GM23338 (cell line): ENCODE data around the gene CSGALNACT2. TPM values are rescaled to one million over a fixed set of nuclear protein-coding genes. Genes with fewer than 3 reads are reported as not detected.

ENCODE experiments used
- ATAC-seq: fragments of 200-7000 bp; cut with Tn5 transposase; 3 replicates; pipeline ENCODE4 v1.9.1; 2020
- DNase-seq: peaks from one replicate; pipeline ENCODE4 v3.0.0-alpha.2; 2015; ENCODE audit warnings: low spot score
- H2AFZ ChIP-seq: fragments of 200-600 bp; sonication (generic); 2 replicates; pipeline ENCODE4 v1.8.0; 2016; ENCODE audit warnings: antibody characterized with exemption, mild to moderate bottlenecking, moderate library complexity
- H3F3A ChIP-seq: fragments of 200-600 bp; sonication (generic); replicated peaks from 2 replicates; pipeline ENCODE4 v1.8.0; 2017; ENCODE audit warnings: antibody characterized with exemption, mixed run types, low read depth
- H3K27ac ChIP-seq: fragments of 200-600 bp; sonication (generic); 2 replicates; pipeline ENCODE4 v1.6.1; 2016; ENCODE audit warnings: low read depth
- H3K27me3 ChIP-seq: fragments of 200-600 bp; sonication (generic); 2 replicates; pipeline ENCODE4 v1.8.0; 2016; ENCODE audit warnings: mild to moderate bottlenecking, mixed run types, moderate library complexity; ENCODE audit not compliant: insufficient read depth
- H3K36me3 ChIP-seq: fragments of 200-600 bp; sonication (generic); 2 replicates; pipeline ENCODE4 v1.8.0; 2016; ENCODE audit warnings: mild to moderate bottlenecking; ENCODE audit not compliant: insufficient read depth
- H3K4me1 ChIP-seq: fragments of 200-600 bp; sonication (generic); 2 replicates; pipeline ENCODE4 v1.8.0; 2016; ENCODE audit warnings: mild to moderate bottlenecking, moderate library complexity; ENCODE audit not compliant: insufficient read depth
- H3K4me2 ChIP-seq: fragments of 200-600 bp; sonication (generic); 2 replicates; pipeline ENCODE4 v1.7.1; 2017; ENCODE audit warnings: mixed run types
- H3K4me3 ChIP-seq: fragments of 200-600 bp; sonication (generic); 2 replicates; pipeline ENCODE4 v1.6.1; 2016; ENCODE audit warnings: mixed run types
- H3K79me2 ChIP-seq: fragments of 200-600 bp; sonication (generic); replicated peaks from 2 replicates; pipeline ENCODE4 v1.8.0; 2017; ENCODE audit warnings: mild to moderate bottlenecking; ENCODE audit not compliant: insufficient read depth
- H3K9me2 ChIP-seq: fragments of 200-600 bp; sonication (generic); 2 replicates; pipeline ENCODE4 v1.8.0; 2017; ENCODE audit not compliant: insufficient read depth
- H4K20me1 ChIP-seq: fragments of 200-600 bp; sonication (generic); replicated peaks from 2 replicates; pipeline ENCODE4 v1.8.0; 2017; ENCODE audit warnings: mild to moderate bottlenecking; ENCODE audit not compliant: insufficient read depth
- H3K27ac Mint-ChIP-seq: 2 replicates; pipeline ENCODE4 v1.8.0; 2020; ENCODE audit warnings: inconsistent platforms, mild to moderate bottlenecking, moderate library complexity, mixed read lengths
- H3K27me3 Mint-ChIP-seq: 3 replicates; pipeline ENCODE4 v1.8.0; 2022; ENCODE audit warnings: low read depth, mild to moderate bottlenecking, moderate library complexity, mixed read lengths, inconsistent platforms; ENCODE audit not compliant: insufficient read depth, poor library complexity
- H3K36me3 Mint-ChIP-seq: 3 replicates; pipeline ENCODE4 v1.8.0; 2021; ENCODE audit warnings: low read depth, mild to moderate bottlenecking, inconsistent platforms, moderate library complexity, mixed read lengths
- H3K4me1 Mint-ChIP-seq: 3 replicates; pipeline ENCODE4 v1.8.0; 2020; ENCODE audit warnings: mild to moderate bottlenecking, inconsistent platforms, mixed read lengths
- H3K4me3 Mint-ChIP-seq: 3 replicates; pipeline ENCODE4 v1.8.0; 2021; ENCODE audit warnings: moderate library complexity, mild to moderate bottlenecking, inconsistent platforms, mixed read lengths
- H3K9me3 Mint-ChIP-seq: 3 replicates; pipeline ENCODE4 v1.8.0; 2020; ENCODE audit warnings: moderate library complexity, mild to moderate bottlenecking, inconsistent platforms, mixed read lengths
- CREB1 ChIP-seq: fragments of 250-450 bp; sonication (Bioruptor Pico); IDR thresholded peaks from 2 replicates; pipeline ENCODE4 v1.5.0; 2020; ENCODE audit warnings: low read depth, mild to moderate bottlenecking, moderate library complexity
- CTCF ChIP-seq, 2 experiments: fragments of 200-600 bp in 1 of 2; sonication (generic) in 1 of 2; conservative IDR thresholded peaks; 2 replicates each; pipeline versions ENCODE4 v1.5.1 to v1.6.1; 2016 to 2017; ENCODE audit warnings: antibody characterized with exemption in 2 of 2, low read depth in 2 of 2, mild to moderate bottlenecking in 2 of 2, moderate library complexity in 1 of 2
- ETS1 ChIP-seq: IDR thresholded peaks from 2 replicates; pipeline ENCODE4 v1.6.1; 2016; ENCODE audit warnings: antibody characterized with exemption
- EZH2 ChIP-seq: fragments of 200-600 bp; sonication (generic); IDR thresholded peaks from one replicate; pipeline ENCODE4 v1.8.0; 2017; ENCODE audit warnings: antibody characterized with exemption, mild to moderate bottlenecking, low read depth; ENCODE audit not compliant: unreplicated experiment
- EZH2phosphoT487 ChIP-seq: fragments of 200-600 bp; sonication (generic); IDR thresholded peaks from one replicate; pipeline ENCODE4 v1.8.1; 2018; ENCODE audit warnings: antibody characterized with exemption; ENCODE audit not compliant: unreplicated experiment
- JUNB ChIP-seq: IDR thresholded peaks from one replicate; pipeline ENCODE4 v1.6.1; 2016; ENCODE audit warnings: antibody characterized with exemption; ENCODE audit not compliant: unreplicated experiment
- NANOG ChIP-seq: IDR thresholded peaks from 2 replicates; pipeline ENCODE4 v1.6.1; 2016; ENCODE audit warnings: antibody characterized with exemption, borderline replicate concordance
- POLR2AphosphoS5 ChIP-seq: IDR thresholded peaks from 2 replicates; pipeline ENCODE4 v1.6.1; 2016; ENCODE audit warnings: antibody characterized with exemption, low read depth
- REST ChIP-seq: IDR thresholded peaks from one replicate; pipeline ENCODE4 v1.6.1; 2018; ENCODE audit warnings: antibody characterized with exemption; ENCODE audit not compliant: unreplicated experiment
- STAT1 ChIP-seq: IDR thresholded peaks from one replicate; pipeline ENCODE4 v1.6.1; 2016; ENCODE audit warnings: antibody characterized with exemption; ENCODE audit not compliant: unreplicated experiment
- ZNF114 ChIP-seq: fragments of 250-450 bp; sonication (Bioruptor Pico); IDR thresholded peaks from 2 replicates; pipeline ENCODE4 v1.5.0; 2020; ENCODE audit warnings: mild to moderate bottlenecking, moderate library complexity
- ZNF331 ChIP-seq: fragments of 250-450 bp; sonication (Bioruptor Pico); IDR thresholded peaks from 2 replicates; pipeline ENCODE4 v1.5.0; 2020; ENCODE audit warnings: low read depth, mild to moderate bottlenecking, moderate library complexity
- ZNF462 ChIP-seq: fragments of 250-450 bp; sonication (Bioruptor Pico); IDR thresholded peaks from 2 replicates; pipeline ENCODE4 v1.5.0; 2020; ENCODE audit warnings: mild to moderate bottlenecking, moderate library complexity
- polyA plus RNA-seq: library from polyadenylated mRNA; unstranded; fragments of >200 nt; fragmentation: Nextera tagmentation; extraction: Ambion mirVana; gene quantifications from 2 replicates; pipeline ENCODE4 v1.2.1, GENCODE V29; 2016
- total RNA-seq: library from RNA; depleted of rRNA; stranded (reverse); fragments of >200 nt; shearing (Covaris generic); gene quantifications from 2 replicates; pipeline ENCODE4 v1.2.3, GENCODE V29; 2014

The CSGALNACT2 gene
- total and polyA plus RNA-seq, 2 experiments from 2014 or later, result 3.0 to 4.6 TPM

- H2AFZ ChIP-seq, result no peak overlapping the region
- Mint-ChIP-seq H3K4me1 (peaks cover 9% of the 10 kb centered on the region; the same call in 2 of the 3 replicates), H3K9me3 (no peaks in the 10 kb centered on the region; the same call in 2 of the 3 replicates), H3K27me3 (peaks cover 13% of the 10 kb centered on the region), H3K4me3 (no peak overlapping the region), H3K27ac (no peak overlapping the region), H3K36me3 (no peaks in the 10 kb centered on the region)
- H3K27me3 ChIP-seq, result peaks cover 28% of the 10 kb centered on the region
- DNase-seq (no peak), ATAC-seq (no peak)
- peaks cover 9% of the 10 kb centered on the region for H4K20me1 ChIP-seq
- H3K27ac ChIP-seq, result no peak overlapping the region
- H3K4me3 ChIP-seq, result no peak overlapping the region
- H3F3A ChIP-seq, result 0 out of 2 replicates have a peak, but pooled peaks cover 4% of the 10 kb centered on the region
- H3K4me2 ChIP-seq, result no peak overlapping the region
- no peaks in the 10 kb centered on the region for H3K9me2 ChIP-seq
- 0 out of 2 replicates have a peak, but pooled peaks cover 3% of the 10 kb centered on the region for H3K4me1 ChIP-seq
- no peaks in the 10 kb centered on the region for H3K36me3 ChIP-seq
- TF ChIP-seq NANOG, result no peak
- TF ChIP-seq REST, result no peak
- TF ChIP-seq EZH2, result no peak
- TF ChIP-seq CTCF (conservative IDR thresholded peaks at IDR 0.05; ENCODE audit: low read depth in 2 of 2), result no peak
- TF ChIP-seq STAT1, result no peak
- TF ChIP-seq ZNF331, result no peak
- TF ChIP-seq ZNF462 (CRISPR knock-in tag), result no peak
- no peak for TF ChIP-seq CREB1 (CRISPR knock-in tag)
- TF ChIP-seq ETS1, result no peak
- TF ChIP-seq EZH2phosphoT487, result no peak
- no peak for TF ChIP-seq POLR2AphosphoS5
- TF ChIP-seq ZNF114 (CRISPR knock-in tag), result no peak
- TF ChIP-seq JUNB, result no peak
- H3K79me2 ChIP-seq, result peaks cover 6% of the 10 kb centered on the region; the same call in 1 of the 2 replicates
Measured at GRCh38 chr10:43135064-43135463, 3.2 kb upstream of the CSGALNACT2 start.
